PC-9 (cell line): ENCODE data around the gene NTNG2.

ENCODE experiments used
- CTCF ChIP-seq: fragments of 200-600 bp; sonication (generic); conservative IDR thresholded peaks from 2 replicates; pipeline ENCODE4 v1.6.1; 2017; ENCODE audit warnings: mixed run types, antibody characterized with exemption, mild to moderate bottlenecking, moderate library complexity
- EZH2 ChIP-seq: fragments of 200-600 bp; sonication (generic); IDR thresholded peaks from 2 replicates; pipeline ENCODE4 v1.8.0; 2017; ENCODE audit warnings: antibody characterized with exemption, low read depth

GRCh38 chr9:132233138-132233537 lies 71.3 kb downstream of the NTNG2 start:
- TF ChIP-seq CTCF (no peak), EZH2 (no peak)
